PC-9 (cell line): ENCODE measurements around the gene STOX1.

ENCODE experiments used
- CTCF ChIP-seq: fragments of 200-600 bp; sonication (generic); conservative IDR thresholded peaks from 2 replicates; pipeline ENCODE4 v1.6.1; 2017; ENCODE audit warnings: mixed run types, antibody characterized with exemption, mild to moderate bottlenecking, moderate library complexity
- EZH2 ChIP-seq: fragments of 200-600 bp; sonication (generic); IDR thresholded peaks from 2 replicates; pipeline ENCODE4 v1.8.0; 2017; ENCODE audit warnings: antibody characterized with exemption, low read depth

GRCh38 chr10:68871731-68872342, 44.5 kb downstream of the STOX1 start:
- no peak for TF ChIP-seq CTCF
- no peak for TF ChIP-seq EZH2
